ENCODE data around the gene TNFAIP8.

TNFAIP8 gene

DNA sequence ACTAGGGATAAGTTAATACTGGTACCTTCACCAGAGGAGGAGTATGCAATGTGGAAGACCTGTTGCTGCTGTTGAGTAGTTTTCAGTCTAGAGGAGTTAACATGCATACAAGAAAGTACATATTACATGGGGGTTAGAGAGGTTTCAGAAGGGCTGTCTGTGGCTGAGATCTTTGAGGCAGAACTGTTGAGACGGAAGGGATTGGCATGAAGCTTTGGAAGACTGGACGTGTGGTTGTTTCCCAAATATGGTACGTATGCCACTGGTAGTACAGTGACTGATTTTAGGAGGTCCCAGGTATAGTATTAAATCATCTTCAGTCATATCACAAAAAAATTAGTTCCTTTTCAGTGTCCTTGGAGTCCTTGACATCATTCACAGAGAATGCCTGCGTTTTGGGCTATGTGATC, 17.6 kb downstream of the TNFAIP8 start:
- no peak for DNase-seq

DNA sequence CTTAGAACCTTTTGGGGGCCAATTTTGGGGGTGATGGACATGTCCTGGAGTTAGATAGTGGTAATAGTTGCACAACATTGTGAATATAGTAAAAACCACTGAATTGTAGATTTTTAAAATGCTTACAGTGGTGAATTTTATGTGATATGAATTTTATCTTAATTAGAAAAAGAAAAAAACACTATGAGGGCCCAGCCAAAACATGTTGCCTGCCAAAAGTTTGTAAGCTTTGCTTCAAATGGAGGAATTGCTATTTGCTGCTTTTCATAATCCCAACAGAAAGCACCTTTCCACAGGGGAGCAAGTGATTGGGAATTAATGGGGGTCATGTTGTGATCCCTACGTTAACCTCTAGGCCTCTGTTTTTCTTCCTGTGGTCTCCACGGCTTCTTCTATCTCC, 19.1 kb downstream of the TNFAIP8 start:
- DNase-seq: no peak

DNA sequence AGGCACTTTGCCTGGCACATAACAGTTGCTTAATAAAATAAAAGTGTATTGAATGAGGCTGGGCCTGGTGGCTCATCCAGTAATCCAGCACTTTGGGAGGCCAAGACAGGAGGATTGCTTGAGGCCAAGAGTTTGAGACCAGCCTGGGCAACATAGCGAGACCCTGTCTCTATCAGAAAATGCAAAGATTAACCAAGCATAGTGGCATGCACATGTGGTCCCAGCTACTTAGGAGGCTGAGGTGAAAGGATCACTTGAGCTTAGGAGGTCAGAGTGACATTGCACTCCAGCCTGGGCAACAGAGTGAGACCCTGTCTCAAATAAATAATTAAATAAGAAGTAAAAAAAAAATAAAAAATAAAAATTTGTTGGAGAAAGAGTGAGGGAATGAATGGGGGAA, 21.2 kb downstream of the TNFAIP8 start:
- DNase-seq: no peak

DNA sequence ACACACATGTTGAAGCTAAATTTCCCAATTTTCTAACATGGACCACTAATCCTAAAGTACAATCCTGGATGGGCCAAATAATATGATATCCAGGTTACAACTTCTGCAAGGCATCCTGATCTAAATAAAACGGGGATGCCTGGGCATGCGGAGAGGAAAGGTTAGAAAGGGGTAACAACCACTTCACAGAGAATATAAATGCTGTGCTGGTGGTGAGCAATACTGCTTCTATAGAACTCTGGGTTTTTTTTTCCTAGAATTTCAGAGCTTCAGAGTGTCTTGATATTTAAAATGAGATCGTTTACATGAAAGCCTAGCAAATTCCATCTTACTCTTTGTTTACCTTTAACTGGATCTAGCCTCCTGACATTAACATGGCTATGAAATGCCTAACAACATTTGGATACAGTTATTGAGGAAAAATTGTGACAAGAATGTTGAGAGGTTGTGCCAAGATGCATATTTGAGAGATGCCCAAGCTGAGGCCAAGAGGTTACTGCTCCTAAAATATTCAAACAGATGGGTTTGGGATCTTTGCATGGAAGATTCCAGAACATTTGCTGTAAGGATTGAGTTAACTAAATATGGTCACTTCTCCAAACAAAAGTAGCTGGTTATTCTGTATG, 22.4 kb downstream of the TNFAIP8 start:
- DNase-seq: no peak

DNA sequence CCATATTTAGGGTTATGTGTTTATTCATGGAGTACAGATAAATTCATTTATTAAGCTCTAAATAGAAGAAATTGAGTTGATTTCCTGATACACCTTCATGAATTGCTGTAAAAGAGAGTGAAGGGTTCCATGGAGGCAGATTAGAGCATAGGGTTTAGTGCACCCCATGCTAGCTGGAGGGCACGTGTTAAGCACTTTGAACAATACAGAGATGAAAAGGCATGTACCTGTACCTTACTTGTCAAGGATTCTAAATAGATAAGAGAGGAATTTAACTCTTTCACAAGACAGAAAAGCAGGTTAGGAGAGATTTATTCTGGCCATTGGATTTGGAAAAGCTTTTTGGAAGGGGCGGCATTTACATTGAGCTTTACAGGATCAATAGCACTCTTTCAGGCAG, 23.3 kb downstream of the TNFAIP8 start:
- DNase-seq: no peak

DNA sequence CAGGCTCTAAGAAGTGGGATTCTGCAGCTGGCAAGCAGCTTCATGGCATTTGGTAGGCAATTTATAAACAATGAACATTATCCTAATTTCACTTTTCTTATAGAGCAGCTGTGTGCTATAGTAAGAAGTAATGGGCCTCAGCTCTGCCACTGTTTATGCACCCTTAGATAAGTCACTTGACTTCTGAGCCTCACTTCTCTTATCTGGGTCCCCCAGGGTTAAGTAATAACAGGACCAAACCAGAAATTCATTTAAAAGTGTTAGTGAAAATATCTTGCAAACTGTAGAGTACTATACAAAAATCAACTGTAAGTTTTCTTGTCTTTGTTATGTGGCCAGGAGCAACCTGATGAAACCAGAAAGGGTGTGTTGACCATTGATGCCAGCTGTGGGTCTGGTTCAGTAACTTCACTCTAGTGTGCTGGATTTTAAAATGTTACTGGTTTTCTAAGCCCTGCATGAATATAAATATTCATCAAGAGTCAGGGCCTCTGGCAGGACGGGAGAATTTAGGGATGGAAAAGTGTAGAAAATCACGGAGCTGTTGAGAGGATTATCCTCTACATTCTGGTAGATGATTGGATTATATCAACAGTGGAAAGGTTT, 24.2 kb downstream of the TNFAIP8 start:
- DNase-seq: peak; percentile 96

DNA sequence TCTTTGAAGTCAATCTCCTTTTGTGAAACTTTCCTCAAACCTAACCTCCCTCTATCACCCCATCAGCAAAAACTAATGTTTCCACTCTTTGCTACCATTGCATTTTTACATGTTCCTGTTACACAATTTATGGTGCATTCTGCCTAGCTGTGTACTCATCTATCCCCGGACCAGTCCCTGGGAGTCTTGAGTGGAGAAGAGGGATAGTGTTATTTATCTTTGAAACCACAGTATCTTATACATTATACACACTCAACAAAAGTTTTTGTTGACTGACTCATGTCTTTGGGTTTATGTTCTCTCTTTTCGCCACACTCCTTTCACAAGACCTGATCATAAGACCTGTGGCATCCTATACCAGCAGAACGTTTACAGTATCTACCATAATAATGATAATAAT, 26.4 kb downstream of the TNFAIP8 start:
- DNase-seq: no peak

DNA sequence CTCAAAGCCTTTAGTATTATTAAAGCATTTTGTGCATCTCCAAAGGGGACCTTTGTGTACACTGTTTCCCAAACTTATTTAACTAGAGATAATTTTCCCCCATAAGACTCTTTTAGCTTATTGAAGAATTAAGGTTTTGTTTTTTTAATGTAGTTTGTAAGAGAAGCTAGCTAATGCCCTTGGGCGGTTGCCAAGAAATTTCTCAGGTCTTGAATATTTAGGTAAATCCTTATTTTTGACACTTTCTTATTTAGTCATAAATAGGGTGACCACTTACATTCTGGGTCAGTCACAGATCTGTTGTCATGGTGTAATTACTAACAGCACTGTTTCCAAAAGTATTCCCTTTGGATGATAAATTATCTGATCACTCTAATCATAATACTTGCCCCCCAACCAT, 27.2 kb downstream of the TNFAIP8 start:
- peak; percentile 49 for DNase-seq

DNA sequence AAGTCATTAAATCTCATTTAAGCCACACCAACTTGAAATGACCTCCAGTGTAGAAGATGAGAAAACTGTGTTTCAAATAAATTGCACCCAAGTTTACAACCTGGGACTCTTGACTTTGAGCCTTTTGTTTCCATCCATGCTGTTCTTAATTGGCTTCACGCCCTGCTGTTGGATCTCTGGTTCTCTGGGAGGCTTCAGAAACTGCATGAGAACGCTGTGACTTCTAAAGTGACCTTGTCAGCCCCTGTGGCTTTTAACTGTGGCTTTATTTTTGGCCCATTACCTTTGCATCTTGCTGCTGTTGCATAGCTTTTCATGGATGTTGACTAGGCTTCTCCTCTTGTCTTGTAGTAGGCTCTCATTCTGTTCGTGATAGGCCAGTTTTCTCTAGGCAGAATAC, 29.3 kb downstream of the TNFAIP8 start:
- no peak for DNase-seq

DNA sequence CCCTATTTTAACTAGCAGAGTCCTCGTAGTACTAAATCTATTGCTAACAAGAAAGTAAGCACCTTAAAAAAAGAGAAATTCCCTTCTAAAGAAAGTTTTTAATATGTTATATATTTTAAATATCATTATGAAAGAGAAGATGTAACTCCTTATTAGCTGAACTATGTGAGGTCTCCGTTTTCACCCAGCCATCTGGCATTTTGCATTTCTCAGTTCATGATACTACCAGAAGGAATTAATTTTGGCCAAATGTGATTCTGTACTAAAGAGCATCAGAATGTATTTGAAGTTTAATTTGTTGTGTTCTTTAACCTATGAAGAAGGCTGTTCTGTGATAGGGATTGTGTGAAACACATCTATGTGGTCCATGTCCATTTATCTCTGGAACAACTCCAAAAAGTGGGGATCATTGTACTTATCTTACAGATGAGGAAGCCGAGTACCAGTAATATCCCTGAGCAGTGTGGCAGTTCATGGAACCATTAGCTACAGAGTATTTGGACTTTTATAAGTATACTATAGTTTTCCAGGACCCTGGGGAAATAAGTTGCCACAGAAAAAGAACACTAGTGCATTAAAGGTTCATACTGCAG, 29.8 kb downstream of the TNFAIP8 start:
- DNase-seq: peak; percentile 57

DNA sequence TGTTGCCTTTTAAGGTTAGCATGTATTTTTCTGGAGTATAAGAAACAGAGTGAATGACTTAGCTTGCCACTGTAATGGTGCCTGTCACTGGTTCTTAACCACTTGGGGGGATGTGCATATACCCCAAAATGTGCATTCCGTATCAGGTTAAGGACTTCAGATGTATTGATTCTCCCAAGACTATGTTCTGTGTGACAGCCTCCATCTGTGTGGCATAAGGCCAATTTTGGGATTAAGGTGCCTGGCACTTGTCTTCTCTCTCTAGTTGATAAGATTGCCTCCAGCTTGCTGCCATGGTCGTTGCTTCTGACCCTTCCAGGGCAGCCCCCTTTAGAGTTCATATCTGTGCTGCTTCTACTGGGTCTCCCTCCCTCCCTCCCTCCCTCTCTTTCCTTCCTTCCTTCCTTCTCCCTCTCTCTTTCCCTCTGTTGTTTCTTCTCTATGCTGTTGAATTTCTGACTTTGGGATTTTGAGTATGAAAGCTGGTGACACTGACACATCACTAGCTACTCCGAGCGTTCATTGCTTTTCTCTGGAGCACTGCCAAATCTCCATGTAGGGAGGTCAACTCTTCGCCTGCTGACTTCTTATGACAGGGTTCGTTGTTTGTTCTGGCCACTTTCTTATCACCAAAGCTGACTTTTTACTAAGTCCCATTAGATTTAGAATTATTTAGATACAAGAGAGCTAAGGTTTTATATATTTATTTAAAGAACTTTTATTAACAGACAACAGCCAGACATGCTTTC, 31.0 kb downstream of the TNFAIP8 start:
- DNase-seq: peak; percentile 80

DNA sequence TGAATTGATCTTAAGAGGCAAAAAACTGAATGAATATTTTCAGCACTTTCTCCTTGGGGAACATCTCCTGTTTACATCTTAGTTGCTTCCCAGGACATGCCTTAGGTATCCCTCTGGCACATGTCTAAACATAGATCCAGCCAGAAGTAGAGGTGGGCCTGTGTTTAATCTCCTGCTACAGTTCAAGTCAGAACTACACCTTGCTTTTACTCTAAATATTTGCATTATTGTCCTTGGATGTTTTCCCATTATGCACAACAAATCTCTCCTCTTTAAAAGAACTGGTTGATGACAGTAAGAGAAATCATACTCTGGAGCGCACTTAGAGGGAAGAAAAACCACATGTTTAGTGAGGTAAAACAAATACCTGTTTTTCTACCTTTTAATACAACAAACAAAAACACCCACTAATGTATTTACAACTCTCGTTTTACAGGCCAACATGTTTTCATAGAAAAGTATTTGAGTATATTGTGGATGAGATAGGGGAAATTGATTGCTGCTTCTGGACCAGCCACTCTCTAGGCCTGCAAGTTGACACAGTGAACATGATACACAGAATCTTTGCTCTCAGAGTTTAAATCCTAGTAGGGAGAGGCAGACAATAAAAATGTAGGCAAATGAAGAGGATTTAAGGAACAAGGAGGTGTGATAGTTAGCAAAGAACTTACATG, 32.3 kb downstream of the TNFAIP8 start:
- no peak for DNase-seq

DNA sequence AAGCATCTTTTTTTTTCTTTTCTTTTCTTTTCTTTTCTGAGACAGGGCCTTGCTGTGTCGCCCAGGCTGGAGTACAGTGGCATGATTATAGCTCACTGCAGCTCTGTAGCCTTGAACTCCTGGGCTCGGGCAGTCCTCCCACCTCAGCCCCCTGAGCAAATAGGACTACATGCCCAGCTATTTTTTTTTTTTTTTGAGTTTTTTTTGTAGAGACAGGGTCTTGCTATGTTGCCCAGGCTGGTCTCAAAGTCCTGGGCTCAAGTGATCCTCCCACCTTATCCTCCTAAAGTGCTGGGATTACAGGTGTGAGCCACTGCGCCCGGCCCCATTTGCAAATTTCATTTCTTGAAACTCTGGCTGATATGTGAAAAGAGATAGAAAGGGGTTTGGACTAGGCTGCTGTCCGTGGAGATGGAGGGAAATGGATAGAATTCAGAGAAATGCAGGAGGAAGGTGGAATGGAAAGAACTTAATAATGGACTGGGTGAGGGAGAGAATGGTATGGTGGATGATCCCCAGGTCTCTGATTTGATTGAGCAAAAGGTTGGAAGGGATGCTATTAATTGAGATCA, 32.9 kb downstream of the TNFAIP8 start:
- no peak for DNase-seq

DNA sequence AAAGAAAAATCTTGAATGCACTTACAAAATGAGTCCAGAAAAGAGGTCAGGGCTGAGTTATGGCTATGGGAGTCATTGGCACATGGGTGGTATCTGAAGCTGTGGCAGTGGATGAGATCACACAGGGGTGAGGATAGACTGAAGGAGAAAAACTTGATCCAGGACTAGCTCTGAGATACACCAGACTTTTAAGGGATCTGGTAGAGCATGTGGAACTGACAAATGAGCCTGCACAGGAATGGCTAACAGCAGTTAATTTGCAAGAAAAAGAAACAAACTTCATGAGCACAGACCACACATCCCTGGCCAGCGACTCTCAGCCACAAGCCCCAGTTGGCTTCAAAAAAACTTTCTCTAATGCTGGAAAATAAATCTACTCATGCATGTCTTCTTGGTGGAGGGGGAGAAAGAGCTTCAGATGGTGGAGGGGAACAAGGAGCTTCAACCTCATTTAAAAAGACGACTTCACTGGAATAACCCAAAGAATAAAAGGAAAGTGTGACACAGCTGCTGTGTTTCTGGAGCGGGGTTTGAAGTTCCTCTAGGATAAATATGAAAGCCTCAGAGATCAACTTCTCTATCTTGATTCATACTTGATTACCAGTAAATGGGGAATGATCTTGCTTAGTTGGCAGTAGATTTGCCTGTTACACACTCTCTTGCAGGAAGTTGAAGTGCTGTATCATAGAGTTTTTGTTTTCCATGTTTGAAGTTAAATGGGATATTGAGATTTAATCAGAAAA, 33.6 kb downstream of the TNFAIP8 start:
- DNase-seq: no peak

DNA sequence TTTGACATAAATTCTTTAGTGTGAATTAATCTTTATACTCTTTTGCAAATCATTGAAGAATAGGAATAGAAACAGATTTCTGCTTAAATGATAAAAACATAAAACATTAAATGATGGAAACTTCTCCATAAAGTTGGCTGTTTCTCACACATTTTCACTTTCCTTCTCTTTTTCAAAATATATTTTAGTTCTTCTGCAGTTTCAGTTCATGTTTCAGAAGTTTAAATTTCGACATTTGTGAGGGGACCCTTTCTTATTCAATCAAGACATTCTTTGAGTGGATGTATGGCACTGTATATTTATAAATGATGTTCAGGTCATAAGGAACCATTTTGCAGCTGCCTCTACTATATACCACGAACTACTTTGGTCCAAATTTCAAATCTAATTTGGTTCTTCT, 34.6 kb downstream of the TNFAIP8 start:
- no peak for DNase-seq

DNA sequence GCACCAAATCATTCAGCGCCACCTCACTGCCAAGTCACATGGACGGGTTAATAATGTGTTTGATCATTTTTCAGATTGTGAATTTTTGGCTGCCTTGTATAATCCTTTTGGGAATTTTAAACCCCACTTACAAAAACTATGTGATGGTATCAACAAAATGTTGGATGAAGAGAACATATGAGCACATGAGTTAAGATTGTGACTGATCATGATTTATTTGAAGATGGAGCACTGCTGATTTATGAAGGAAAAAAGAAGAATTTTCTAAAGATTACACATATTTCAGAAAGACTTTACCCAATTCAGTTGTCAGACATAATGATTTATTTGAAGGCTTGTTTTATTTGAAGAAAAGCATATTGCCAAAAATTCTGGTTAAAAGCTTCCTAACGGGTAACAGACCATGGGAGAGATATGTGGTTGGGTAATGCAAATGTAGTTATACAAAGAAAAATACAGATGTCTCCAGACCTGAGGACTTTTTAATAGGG, 37.4 kb downstream of the TNFAIP8 start:
- no peak for DNase-seq

DNA sequence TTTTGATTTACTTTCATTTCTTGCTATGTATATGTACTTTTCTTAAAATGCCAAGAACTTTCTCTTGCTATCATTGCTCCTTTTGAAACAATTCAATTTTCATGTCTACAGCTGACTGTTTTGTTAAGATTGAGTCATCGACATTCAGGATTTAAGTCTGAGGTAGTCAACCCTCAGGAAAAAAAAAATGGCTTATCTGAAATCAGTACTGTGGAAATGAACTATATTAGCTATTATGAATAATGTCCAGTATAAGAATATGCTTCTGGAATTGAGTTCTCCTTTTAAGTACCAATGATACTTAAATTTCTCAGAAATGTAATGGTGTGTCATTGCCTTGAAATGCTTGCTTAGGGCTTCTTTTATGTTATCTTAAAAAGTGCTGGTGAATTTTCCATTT, 37.9 kb downstream of the TNFAIP8 start:
- DNase-seq: no peak

DNA sequence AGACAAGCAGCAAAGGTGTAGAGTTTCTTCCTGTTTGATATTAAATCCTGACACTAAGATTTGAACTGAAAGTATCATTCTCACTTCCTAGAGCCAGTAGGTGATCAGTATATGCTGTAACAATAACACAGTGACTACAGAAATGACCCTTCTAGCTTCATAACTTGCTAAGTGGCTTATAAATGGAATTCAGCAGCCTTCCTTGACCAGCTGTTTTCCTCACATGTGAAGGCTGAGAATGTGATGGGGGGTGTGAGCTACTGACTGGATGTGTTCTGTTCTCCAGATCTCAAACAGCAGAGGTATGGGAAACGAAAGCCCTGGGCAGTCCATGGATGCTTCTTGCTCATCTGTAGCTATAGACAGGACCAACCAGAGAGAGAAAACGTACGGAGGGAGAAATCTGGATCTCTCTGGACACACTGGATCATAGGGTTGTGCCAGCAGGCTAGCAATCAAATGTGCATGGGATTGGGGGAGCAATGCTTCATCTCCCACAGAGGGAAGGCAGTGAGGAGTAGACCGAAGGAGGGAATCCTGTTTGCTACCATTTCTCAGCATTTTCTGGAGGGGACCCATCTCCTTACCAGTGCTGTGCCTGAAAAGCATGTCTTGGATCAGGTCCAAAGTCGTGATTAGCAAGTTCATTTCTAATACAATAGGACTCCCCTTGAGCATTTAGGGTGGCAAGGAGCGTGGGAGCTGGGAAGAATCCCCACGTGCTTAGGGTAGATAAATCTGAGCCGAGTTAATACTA, 39.4 kb downstream of the TNFAIP8 start:
- DNase-seq: no peak

DNA sequence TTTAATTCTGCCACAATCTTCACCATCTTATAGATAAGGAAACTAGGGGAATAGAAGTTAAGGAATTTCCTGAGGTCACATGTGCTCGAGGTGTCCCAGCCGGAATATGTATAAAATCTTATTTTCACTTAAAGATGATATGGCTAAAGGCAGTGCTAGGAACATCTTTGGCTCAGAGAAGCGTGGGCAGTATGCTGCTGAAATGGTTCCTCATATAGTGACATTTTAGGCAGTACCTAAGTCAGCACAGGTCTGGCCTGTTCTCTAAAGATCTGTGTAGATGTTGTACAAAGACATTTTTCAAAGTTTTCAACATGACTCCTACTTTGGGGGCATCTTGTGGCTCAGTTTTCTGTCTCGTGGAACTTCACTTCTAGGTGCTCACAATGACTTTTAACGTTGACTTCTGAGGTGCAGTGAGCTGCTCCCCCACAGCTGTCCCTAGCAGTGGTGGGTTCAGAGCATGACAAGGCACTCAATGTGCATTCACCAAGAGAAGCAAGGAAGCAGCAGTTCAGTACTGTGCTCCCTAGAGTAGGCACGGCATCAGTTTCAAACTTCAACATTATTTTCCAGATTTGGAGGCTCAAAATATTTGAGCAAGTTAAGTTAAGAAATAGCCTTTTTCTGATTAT, 40.3 kb downstream of the TNFAIP8 start:
- DNase-seq: no peak

DNA sequence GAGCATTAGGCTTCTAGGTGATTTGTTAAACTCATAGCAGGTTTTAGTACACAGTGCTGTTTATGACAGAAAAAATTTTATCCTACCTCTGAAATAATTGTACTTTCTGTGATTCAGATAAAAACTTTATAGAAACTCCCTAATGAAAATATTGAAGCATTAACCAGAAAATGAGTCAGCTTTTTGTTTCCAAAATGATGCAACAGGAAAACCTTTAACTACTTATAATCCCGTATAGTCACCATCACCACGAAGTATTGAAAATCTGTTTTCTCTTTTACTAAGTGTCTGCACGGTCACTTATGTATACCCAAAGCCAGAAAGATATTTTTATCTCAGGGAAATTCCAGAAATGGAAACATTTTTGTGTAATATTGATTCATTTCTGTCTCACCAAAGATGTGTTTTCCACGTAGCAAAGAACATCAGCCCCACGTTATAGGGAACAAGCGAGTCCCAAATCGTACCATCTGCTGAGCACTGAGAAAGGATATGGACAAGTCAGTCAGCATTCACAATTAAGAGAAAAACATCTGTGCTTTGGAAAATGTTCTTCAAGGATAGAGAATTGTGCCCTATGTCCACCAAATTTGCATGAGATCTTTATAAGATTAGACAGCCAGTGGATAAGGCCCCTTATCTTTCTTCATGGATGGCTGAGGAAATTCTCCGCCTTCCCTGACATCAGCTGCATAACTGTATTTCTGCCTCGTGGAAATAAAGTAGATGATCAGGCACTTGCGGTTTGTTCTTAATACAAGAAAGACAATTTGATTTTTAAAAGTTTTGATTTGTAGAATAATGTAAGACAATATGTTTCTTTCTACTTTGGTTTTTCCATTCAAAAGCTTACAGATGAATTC, 41.9 kb downstream of the TNFAIP8 start:
- DNase-seq: peak; percentile 53

Data from hematopoietic multipotent progenitor cell treated with erythropoietin and hydrocortisone succinate and interleukin-3 and kit ligand, for 6 days (in vitro differentiated cells).